Spleen (tissue), 7 donors: ENCODE results near the gene FAHD1.

Experiments used
- POLR2AphosphoS5 ChIP-seq, 3 donors: sonication (generic); formaldehyde crosslinking; IDR thresholded peaks; one replicate each; pipeline ENCODE4 v1.5.1; 2017; ENCODE audit warnings: antibody characterized with exemption in 3 of 3
- TF ChIP-seq, protein P1 (sequence below), 11 experiments: fragments of 200-600 bp in 7 of 11; fragments of 450-650 bp in 4 of 11; sonication (generic) in 4 of 11; IDR thresholded peaks in 8 of 11; conservative IDR thresholded peaks in 3 of 11; 1 replicate in 7 of 11; 2 replicates in 4 of 11; pipeline versions ENCODE4 v1.4.0 to v1.8.0; 2016 to 2021; ENCODE audit warnings: antibody characterized with exemption in 11 of 11, inconsistent platforms in 4 of 11, mild to moderate bottlenecking in 1 of 11
- donor health status: DM: no; HTN: no; CAD: no; lungs with moderate emphysema.
- donor health status: DM: no; HTN: no; CAD: no.
- donor health status: DM: no; HTN: no; CAD: no.

GRCh38 chr16:1787322-1788094 is 39.5 kb upstream of the FAHD1 start:
- TF ChIP-seq, protein P1, sequence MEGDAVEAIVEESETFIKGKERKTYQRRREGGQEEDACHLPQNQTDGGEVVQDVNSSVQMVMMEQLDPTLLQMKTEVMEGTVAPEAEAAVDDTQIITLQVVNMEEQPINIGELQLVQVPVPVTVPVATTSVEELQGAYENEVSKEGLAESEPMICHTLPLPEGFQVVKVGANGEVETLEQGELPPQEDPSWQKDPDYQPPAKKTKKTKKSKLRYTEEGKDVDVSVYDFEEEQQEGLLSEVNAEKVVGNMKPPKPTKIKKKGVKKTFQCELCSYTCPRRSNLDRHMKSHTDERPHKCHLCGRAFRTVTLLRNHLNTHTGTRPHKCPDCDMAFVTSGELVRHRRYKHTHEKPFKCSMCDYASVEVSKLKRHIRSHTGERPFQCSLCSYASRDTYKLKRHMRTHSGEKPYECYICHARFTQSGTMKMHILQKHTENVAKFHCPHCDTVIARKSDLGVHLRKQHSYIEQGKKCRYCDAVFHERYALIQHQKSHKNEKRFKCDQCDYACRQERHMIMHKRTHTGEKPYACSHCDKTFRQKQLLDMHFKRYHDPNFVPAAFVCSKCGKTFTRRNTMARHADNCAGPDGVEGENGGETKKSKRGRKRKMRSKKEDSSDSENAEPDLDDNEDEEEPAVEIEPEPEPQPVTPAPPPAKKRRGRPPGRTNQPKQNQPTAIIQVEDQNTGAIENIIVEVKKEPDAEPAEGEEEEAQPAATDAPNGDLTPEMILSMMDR (IDR thresholded peaks at IDR 0.05 in 8 of 11, conservative IDR thresholded peaks at IDR 0.05 in 3 of 11) = no peak
- no peak for TF ChIP-seq POLR2AphosphoS5 (IDR thresholded peaks at IDR 0.05)
